Loucy (cell line): ENCODE data around the gene ZNRD2.

Experiments used
- H2AFZ ChIP-seq: fragments of 200-600 bp; sonication (generic); 2 replicates; pipeline ENCODE4 v1.6.0; 2016; ENCODE audit warnings: antibody characterized with exemption, mild to moderate bottlenecking, low read length, moderate library complexity
- H3F3A ChIP-seq: fragments of 200-600 bp; 2 replicates; pipeline ENCODE4 v1.6.0; 2016; ENCODE audit warnings: antibody characterized with exemption, low read depth, mild to moderate bottlenecking
- H3K27me3 ChIP-seq: fragments of 200-600 bp; sonication (generic); 2 replicates; pipeline ENCODE4 v1.6.1; 2014; ENCODE audit warnings: low read length, mild to moderate bottlenecking; ENCODE audit not compliant: insufficient read depth, poor library complexity, severe bottlenecking
- H3K36me3 ChIP-seq: fragments of 200-600 bp; sonication (generic); 2 replicates; pipeline ENCODE4 v1.6.1; 2016; ENCODE audit warnings: low read length; ENCODE audit not compliant: insufficient read depth
- H3K4me1 ChIP-seq: fragments of 200-600 bp; sonication (generic); 2 replicates; pipeline ENCODE4 v1.5.1; 2014; ENCODE audit warnings: low read length, mild to moderate bottlenecking; ENCODE audit not compliant: insufficient read depth, poor library complexity, severe bottlenecking
- H3K4me2 ChIP-seq: fragments of 200-600 bp; sonication (generic); 2 replicates; pipeline ENCODE4 v1.6.0; 2014; ENCODE audit warnings: antibody characterized with exemption, low read length, low read depth, mild to moderate bottlenecking; ENCODE audit not compliant: poor library complexity, severe bottlenecking
- H3K4me3 ChIP-seq: fragments of 200-600 bp; sonication (generic); 2 replicates; pipeline ENCODE4 v1.5.1; 2014; ENCODE audit warnings: low read length, mild to moderate bottlenecking, mixed read lengths; ENCODE audit not compliant: poor library complexity, severe bottlenecking
- H3K79me2 ChIP-seq: fragments of 200-600 bp; sonication (generic); 2 replicates; pipeline ENCODE4 v1.6.1; 2014; ENCODE audit warnings: low read length; ENCODE audit not compliant: insufficient read depth
- H3K9ac ChIP-seq: fragments of 200-600 bp; sonication (generic); 2 replicates; pipeline ENCODE4 v1.6.0; 2014; ENCODE audit warnings: mild to moderate bottlenecking, low read depth, low read length, moderate library complexity; ENCODE audit not compliant: poor library complexity, severe bottlenecking
- H3K9me2 ChIP-seq: fragments of 200-600 bp; sonication (generic); replicated peaks from 2 replicates; pipeline ENCODE4 v1.6.1; 2016; ENCODE audit warnings: low read depth, low read length, mixed read lengths
- H3K9me3 ChIP-seq: fragments of 200-600 bp; sonication (generic); 2 replicates; pipeline ENCODE4 v1.6.1; 2014; ENCODE audit warnings: mild to moderate bottlenecking, antibody characterized with exemption, low read length, low read depth; ENCODE audit not compliant: insufficient read depth
- H4K20me1 ChIP-seq: fragments of 200-600 bp; sonication (generic); 2 replicates; pipeline ENCODE4 v1.6.0; 2014; ENCODE audit warnings: antibody characterized with exemption, low read length, mild to moderate bottlenecking; ENCODE audit not compliant: insufficient read depth, poor library complexity, severe bottlenecking
- CTCF ChIP-seq: fragments of 200-600 bp; sonication (generic); conservative IDR thresholded peaks from 2 replicates; pipeline ENCODE4 v1.5.1; 2014; ENCODE audit warnings: mild to moderate bottlenecking, antibody characterized with exemption, low read length
- EZH2phosphoT487 ChIP-seq: fragments of 200-600 bp; IDR thresholded peaks from 2 replicates; pipeline ENCODE4 v1.6.1; 2018; ENCODE audit warnings: antibody characterized with exemption, mild to moderate bottlenecking, moderate library complexity, borderline replicate concordance

Gene ZNRD2

DNA sequence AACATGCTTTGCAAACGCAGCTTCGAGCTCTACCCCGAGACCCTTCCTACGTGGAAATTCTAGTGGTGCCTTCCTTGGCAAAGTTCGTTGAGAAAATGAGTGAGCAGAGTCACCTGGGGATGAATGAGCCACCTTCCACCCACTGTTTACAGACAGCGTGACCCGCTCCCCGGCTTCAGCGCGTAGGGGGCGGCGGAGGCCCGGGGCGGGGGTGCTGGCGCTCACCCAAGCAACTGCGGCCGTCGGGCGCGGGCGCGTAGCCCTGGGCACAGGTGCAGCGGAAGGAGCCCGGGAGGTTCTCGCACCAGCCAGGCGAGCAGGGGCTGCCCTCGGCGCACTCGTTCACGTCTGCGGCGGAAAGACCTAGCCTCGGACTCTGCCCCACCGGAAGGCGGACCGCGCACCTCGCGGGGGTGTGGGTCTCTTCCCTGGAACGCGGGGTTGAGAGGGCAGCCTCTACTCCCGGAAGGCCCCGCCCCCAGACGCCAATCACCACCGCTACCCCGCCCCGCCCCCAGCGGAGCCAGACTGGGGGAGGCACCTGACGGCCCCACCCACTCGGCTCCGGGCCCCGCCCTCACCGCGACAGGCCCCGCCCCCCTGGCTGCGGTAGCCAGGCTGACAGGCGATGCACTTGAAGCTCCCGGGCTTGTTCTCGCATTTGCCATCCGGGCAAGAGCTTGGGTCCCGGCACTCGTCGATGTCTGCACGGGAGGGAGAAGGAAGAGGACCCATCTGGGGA is 23.9 kb upstream of the ZNRD2 start:
- no peaks in the 10 kb centered on the region for H3K27me3 ChIP-seq
- peak overlapping the region; percentile 60 for H3K9ac ChIP-seq
- peak overlapping the region; percentile 67 for H3K4me3 ChIP-seq
- H3F3A ChIP-seq, result peaks cover 7% of the 10 kb centered on the region; the same call in 1 of the 2 replicates
- H4K20me1 ChIP-seq, result no peaks in the 10 kb centered on the region
- no peaks in the 10 kb centered on the region for H3K9me2 ChIP-seq
- H3K36me3 ChIP-seq, result no peaks in the 10 kb centered on the region
- TF ChIP-seq EZH2phosphoT487 (no peak), CTCF (no peak)
- H3K79me2 ChIP-seq, result no peaks in the 10 kb centered on the region
- H3K4me1 ChIP-seq, result peaks cover 27% of the 10 kb centered on the region
- peak overlapping the region; percentile 71 for H3K4me2 ChIP-seq
- no peaks in the 10 kb centered on the region for H3K9me3 ChIP-seq
- H2AFZ ChIP-seq, result peak overlapping the region; percentile 65; the same call in 1 of the 2 replicates

GRCh38 chr11:65547446-65548125 is 22.7 kb upstream of the ZNRD2 start:
- Histone ChIP-seq H3K79me2 (no peaks in the 10 kb centered on the region), H3K9ac (peak overlapping the region; percentile 52), H2AFZ (no peak overlapping the region), H3K9me3 (no peaks in the 10 kb centered on the region), H3K36me3 (no peaks in the 10 kb centered on the region), H4K20me1 (no peaks in the 10 kb centered on the region), H3K9me2 (no peaks in the 10 kb centered on the region), H3K4me3 (peak overlapping the region; percentile 67), H3K4me1 (peaks cover 31% of the 10 kb centered on the region), H3F3A (peaks cover 4% of the 10 kb centered on the region; the same call in 1 of the 2 replicates), H3K4me2 (peak overlapping the region; percentile 71), H3K27me3 (no peaks in the 10 kb centered on the region)
- TF ChIP-seq CTCF (no peak), EZH2phosphoT487 (no peak)

DNA sequence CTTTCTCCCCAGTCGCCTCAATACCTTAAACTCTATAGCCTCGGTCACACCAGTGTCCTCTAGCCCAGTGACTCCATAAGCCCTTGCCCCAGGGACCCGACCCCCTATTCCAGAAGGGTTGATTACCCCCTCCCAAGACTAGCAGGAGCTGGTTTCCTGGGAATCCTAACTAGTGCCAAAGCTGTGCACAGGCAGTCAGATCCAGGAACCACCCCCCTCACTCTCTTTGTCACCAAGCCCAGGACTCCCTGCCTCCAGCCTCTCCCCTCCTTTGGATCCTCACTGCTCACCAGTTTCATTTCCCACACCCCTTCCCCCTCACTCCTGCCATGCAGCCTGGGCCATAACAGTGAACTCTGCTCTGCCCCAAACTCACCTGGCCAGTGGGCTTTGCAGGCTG is 21.9 kb upstream of the ZNRD2 start:
- Histone ChIP-seq H3K4me1 (peaks cover 39% of the 10 kb centered on the region), H3K9me2 (no peaks in the 10 kb centered on the region), H3K4me2 (no peak overlapping the region)

More for the DNA sequence above, 21.9 kb upstream of the ZNRD2 start:
- peaks cover 4% of the 10 kb centered on the region; the same call in 1 of the 2 replicates for H3F3A ChIP-seq
- TF ChIP-seq EZH2phosphoT487 (no peak), CTCF (no peak)
- no peaks in the 10 kb centered on the region for H3K27me3 ChIP-seq
- H3K36me3 ChIP-seq, result no peaks in the 10 kb centered on the region
- no peak overlapping the region for H3K9ac ChIP-seq
- no peaks in the 10 kb centered on the region for H4K20me1 ChIP-seq
- no peak overlapping the region for H3K4me3 ChIP-seq
- H3K79me2 ChIP-seq, result no peaks in the 10 kb centered on the region
- no peak overlapping the region for H2AFZ ChIP-seq
- no peaks in the 10 kb centered on the region for H3K9me3 ChIP-seq
